ENCODE results near the gene TBC1D5.
"Not testable (repeated sequence)": the region's sequence is repeated elsewhere in the genome, so short reads cannot be mapped to it uniquely, and the experiment has no call there.

TBC1D5 gene

GRCh38 chr3:17356585-17356984 lies 385.8 kb downstream of the TBC1D5 start:
- Histone ChIP-seq H3K27me3 (ENCODE audit: control insufficient read depth in 1 of 2, insufficient read depth in 2 of 2, low read length in 2 of 2) (no peaks in the 10 kb centered on the region), H3K9ac (ENCODE audit: low read length) (no peak overlapping the region), H3K36me3 (ENCODE audit: insufficient read depth, low read length) (no peaks in the 10 kb centered on the region), H3K4me3 (ENCODE audit: low read depth in 1 of 2, low read length in 2 of 2) (no peak overlapping the region), H3K4me1 (ENCODE audit: insufficient read depth, low read length) (no peaks in the 10 kb centered on the region), H3K27ac (ENCODE audit: low read depth, low read length) (no peak overlapping the region), H3K9me3 (ENCODE audit: low read length) (no peaks in the 10 kb centered on the region)

- Histone ChIP-seq H3K36me3 (ENCODE audit: insufficient read depth, low read length) (no peaks in the 10 kb centered on the region), H3K9ac (ENCODE audit: low read length) (no peak overlapping the region), H3K27ac (ENCODE audit: low read depth, low read length) (no peak overlapping the region), H3K4me1 (ENCODE audit: insufficient read depth, low read length) (no peaks in the 10 kb centered on the region), H3K4me3 (ENCODE audit: low read depth in 1 of 2, low read length in 2 of 2) (no peak overlapping the region), H3K9me3 (ENCODE audit: low read length) (no peaks in the 10 kb centered on the region), H3K27me3 (ENCODE audit: control insufficient read depth in 1 of 2, insufficient read depth in 2 of 2, low read length in 2 of 2) (no peaks in the 10 kb centered on the region)
Observed at GRCh38 chr3:17355591-17355990, 386.8 kb downstream of the TBC1D5 start.

- Histone ChIP-seq H3K27ac (ENCODE audit: low read depth, low read length) (no peak overlapping the region), H3K36me3 (ENCODE audit: insufficient read depth, low read length) (no peaks in the 10 kb centered on the region), H3K4me3 (ENCODE audit: low read depth in 1 of 2, low read length in 2 of 2) (no peak overlapping the region), H3K9me3 (ENCODE audit: low read length) (no peaks in the 10 kb centered on the region), H3K9ac (ENCODE audit: low read length) (no peak overlapping the region), H3K4me1 (ENCODE audit: insufficient read depth, low read length) (no peaks in the 10 kb centered on the region), H3K27me3 (ENCODE audit: control insufficient read depth in 1 of 2, insufficient read depth in 2 of 2, low read length in 2 of 2) (no peaks in the 10 kb centered on the region)
Observed at GRCh38 chr3:17354341-17354740, 388.1 kb downstream of the TBC1D5 start.

- Histone ChIP-seq H3K9ac (ENCODE audit: low read length) (no peak overlapping the region), H3K4me1 (ENCODE audit: insufficient read depth, low read length) (no peaks in the 10 kb centered on the region), H3K36me3 (ENCODE audit: insufficient read depth, low read length) (no peaks in the 10 kb centered on the region), H3K27ac (ENCODE audit: low read depth, low read length) (no peak overlapping the region), H3K4me3 (ENCODE audit: low read depth in 1 of 2, low read length in 2 of 2) (no peak overlapping the region), H3K27me3 (ENCODE audit: control insufficient read depth in 1 of 2, insufficient read depth in 2 of 2, low read length in 2 of 2) (no peaks in the 10 kb centered on the region), H3K9me3 (ENCODE audit: low read length) (no peaks in the 10 kb centered on the region)
Observed at GRCh38 chr3:17352620-17353019, 389.8 kb downstream of the TBC1D5 start.

- not testable (repeated sequence) for H3K9ac ChIP-seq (ENCODE audit: low read length); H3K27me3 ChIP-seq (ENCODE audit: control insufficient read depth in 1 of 2, insufficient read depth in 2 of 2, low read length in 2 of 2); H3K4me3 ChIP-seq (ENCODE audit: low read depth in 1 of 2, low read length in 2 of 2); H3K9me3 ChIP-seq (ENCODE audit: low read length); H3K27ac ChIP-seq (ENCODE audit: low read depth, low read length); H3K36me3 ChIP-seq (ENCODE audit: insufficient read depth, low read length); H3K4me1 ChIP-seq (ENCODE audit: insufficient read depth, low read length)
Observed at GRCh38 chr3:17351193-17351592, 391.2 kb downstream of the TBC1D5 start.

- H3K27me3 ChIP-seq (ENCODE audit: control insufficient read depth in 1 of 2, insufficient read depth in 2 of 2, low read length in 2 of 2): no peaks in the 10 kb centered on the region
- H3K9me3 ChIP-seq (ENCODE audit: low read length): no peaks in the 10 kb centered on the region
- H3K4me3 ChIP-seq (ENCODE audit: low read depth in 1 of 2, low read length in 2 of 2): no peak overlapping the region
- H3K4me1 ChIP-seq (ENCODE audit: insufficient read depth, low read length): no peaks in the 10 kb centered on the region
- no peak overlapping the region for H3K27ac ChIP-seq (ENCODE audit: low read depth, low read length)
- no peaks in the 10 kb centered on the region for H3K36me3 ChIP-seq (ENCODE audit: insufficient read depth, low read length)
- H3K9ac ChIP-seq (ENCODE audit: low read length): no peak overlapping the region
Observed at GRCh38 chr3:17349093-17349492, 393.3 kb downstream of the TBC1D5 start.

- H3K9me3 ChIP-seq (ENCODE audit: low read length): no peaks in the 10 kb centered on the region
Observed at GRCh38 chr3:17342119-17342518, 400.3 kb downstream of the TBC1D5 start.

GRCh38 chr3:17340693-17341092 lies 401.7 kb downstream of the TBC1D5 start:
- Histone ChIP-seq H3K4me1 (ENCODE audit: insufficient read depth, low read length) (peaks cover 4% of the 10 kb centered on the region), H3K36me3 (ENCODE audit: insufficient read depth, low read length) (no peaks in the 10 kb centered on the region), H3K9ac (ENCODE audit: low read length) (no peak overlapping the region), H3K9me3 (ENCODE audit: low read length) (no peaks in the 10 kb centered on the region), H3K27ac (ENCODE audit: low read depth, low read length) (no peak overlapping the region), H3K4me3 (ENCODE audit: low read depth in 1 of 2, low read length in 2 of 2) (no peak overlapping the region), H3K27me3 (ENCODE audit: control insufficient read depth in 1 of 2, insufficient read depth in 2 of 2, low read length in 2 of 2) (no peaks in the 10 kb centered on the region)

More at GRCh38 chr3:17342119-17342518, 400.3 kb downstream of the TBC1D5 start:
- Histone ChIP-seq H3K9ac (ENCODE audit: low read length) (no peak overlapping the region), H3K27me3 (ENCODE audit: control insufficient read depth in 1 of 2, insufficient read depth in 2 of 2, low read length in 2 of 2) (no peaks in the 10 kb centered on the region), H3K36me3 (ENCODE audit: insufficient read depth, low read length) (no peaks in the 10 kb centered on the region), H3K4me3 (ENCODE audit: low read depth in 1 of 2, low read length in 2 of 2) (no peak overlapping the region), H3K4me1 (ENCODE audit: insufficient read depth, low read length) (no peaks in the 10 kb centered on the region), H3K27ac (ENCODE audit: low read depth, low read length) (no peak overlapping the region)

GRCh38 chr3:17340261-17340660 lies 402.2 kb downstream of the TBC1D5 start:
- no peaks in the 10 kb centered on the region for H3K9me3 ChIP-seq (ENCODE audit: low read length)
- H3K27me3 ChIP-seq (ENCODE audit: control insufficient read depth in 1 of 2, insufficient read depth in 2 of 2, low read length in 2 of 2): no peaks in the 10 kb centered on the region
- H3K9ac ChIP-seq (ENCODE audit: low read length): no peak overlapping the region
- H3K4me1 ChIP-seq (ENCODE audit: insufficient read depth, low read length): peaks cover 4% of the 10 kb centered on the region
- no peak overlapping the region for H3K27ac ChIP-seq (ENCODE audit: low read depth, low read length)
- no peak overlapping the region for H3K4me3 ChIP-seq (ENCODE audit: low read depth in 1 of 2, low read length in 2 of 2)
- H3K36me3 ChIP-seq (ENCODE audit: insufficient read depth, low read length): no peaks in the 10 kb centered on the region

GRCh38 chr3:17339132-17339575 lies 403.3 kb downstream of the TBC1D5 start:
- Histone ChIP-seq H3K27ac (ENCODE audit: low read depth, low read length) (no peak overlapping the region), H3K36me3 (ENCODE audit: insufficient read depth, low read length) (no peaks in the 10 kb centered on the region)

GRCh38 chr3:17336291-17336690 lies 406.1 kb downstream of the TBC1D5 start:
- Histone ChIP-seq H3K36me3 (ENCODE audit: insufficient read depth, low read length) (no peaks in the 10 kb centered on the region), H3K4me1 (ENCODE audit: insufficient read depth, low read length) (peaks cover 4% of the 10 kb centered on the region), H3K9ac (ENCODE audit: low read length) (no peak overlapping the region), H3K4me3 (ENCODE audit: low read depth in 1 of 2, low read length in 2 of 2) (no peak overlapping the region), H3K27ac (ENCODE audit: low read depth, low read length) (no peak overlapping the region), H3K27me3 (ENCODE audit: control insufficient read depth in 1 of 2, insufficient read depth in 2 of 2, low read length in 2 of 2) (no peaks in the 10 kb centered on the region), H3K9me3 (ENCODE audit: low read length) (no peaks in the 10 kb centered on the region)

More at GRCh38 chr3:17339132-17339575, 403.3 kb downstream of the TBC1D5 start:
- peaks cover 4% of the 10 kb centered on the region for H3K4me1 ChIP-seq (ENCODE audit: insufficient read depth, low read length)
- H3K9me3 ChIP-seq (ENCODE audit: low read length): no peaks in the 10 kb centered on the region
- no peak overlapping the region for H3K4me3 ChIP-seq (ENCODE audit: low read depth in 1 of 2, low read length in 2 of 2)
- H3K27me3 ChIP-seq (ENCODE audit: control insufficient read depth in 1 of 2, insufficient read depth in 2 of 2, low read length in 2 of 2): no peaks in the 10 kb centered on the region
- H3K9ac ChIP-seq (ENCODE audit: low read length): no peak overlapping the region

- no peak overlapping the region for H3K9ac ChIP-seq (ENCODE audit: low read length)
- no peaks in the 10 kb centered on the region for H3K36me3 ChIP-seq (ENCODE audit: insufficient read depth, low read length)
- no peak overlapping the region for H3K27ac ChIP-seq (ENCODE audit: low read depth, low read length)
- no peaks in the 10 kb centered on the region for H3K27me3 ChIP-seq (ENCODE audit: control insufficient read depth in 1 of 2, insufficient read depth in 2 of 2, low read length in 2 of 2)
- no peaks in the 10 kb centered on the region for H3K9me3 ChIP-seq (ENCODE audit: low read length)
- H3K4me3 ChIP-seq (ENCODE audit: low read depth in 1 of 2, low read length in 2 of 2): no peak overlapping the region
- H3K4me1 ChIP-seq (ENCODE audit: insufficient read depth, low read length): peaks cover 4% of the 10 kb centered on the region
Observed at GRCh38 chr3:17333893-17334292, 408.5 kb downstream of the TBC1D5 start.

All from muscle layer of colon (tissue), 2 donors.